Small intestine (tissue), 7 donors: ENCODE measurements around the gene FGF9. TPM values are rescaled to one million over a fixed set of nuclear protein-coding genes. Genes with fewer than 3 reads are reported as not detected.

Experiments used
- DNase-seq, 2 donors: peaks; one replicate each; pipeline versions ENCODE4 v3.0.0 to v3.0.0-alpha.2; 2013
- FAIRE-seq: peaks from 2 replicates; lab custom pipeline; 2012; peaks lifted over from hg19 to GRCh38; lab: Jason Lieb, UNC
- H3K27ac ChIP-seq, 3 donors: one replicate each; pipeline ENCODE4 v1.5.1; 2013; ENCODE audit warnings: low read length in 2 of 3, mild to moderate bottlenecking in 2 of 3, control low read depth in 1 of 3, inconsistent platforms in 1 of 3, low read depth in 1 of 3, moderate library complexity in 1 of 3
- H3K27me3 ChIP-seq, 3 donors: one replicate each; pipeline ENCODE4 v1.6.1; 2013; ENCODE audit warnings: low read length in 3 of 3, inconsistent platforms in 1 of 3; ENCODE audit not compliant: control insufficient read depth in 3 of 3, insufficient read depth in 3 of 3
- H3K36me3 ChIP-seq, 3 donors: one replicate each; pipeline ENCODE4 v1.6.1; 2013; ENCODE audit warnings: low read length in 3 of 3, inconsistent platforms in 1 of 3, low read depth in 1 of 3, mild to moderate bottlenecking in 1 of 3, moderate library complexity in 1 of 3; ENCODE audit not compliant: control insufficient read depth in 3 of 3, insufficient read depth in 2 of 3
- H3K4me1 ChIP-seq, 3 donors: one replicate each; pipeline ENCODE4 v1.6.1; 2013; ENCODE audit warnings: low read length in 2 of 3, inconsistent platforms in 1 of 3, low read depth in 1 of 3, mild to moderate bottlenecking in 1 of 3, moderate library complexity in 1 of 3; ENCODE audit not compliant: control insufficient read depth in 3 of 3, insufficient read depth in 2 of 3
- H3K4me3 ChIP-seq, 3 donors: one replicate each; pipeline ENCODE4 v1.5.1; 2013; ENCODE audit warnings: low read length in 3 of 3, control low read depth in 1 of 3, inconsistent platforms in 1 of 3, low read depth in 1 of 3, mild to moderate bottlenecking in 1 of 3, moderate library complexity in 1 of 3
- H3K9me3 ChIP-seq, 2 donors: one replicate each; pipeline ENCODE4 v1.6.1; 2013; ENCODE audit warnings: low read depth in 1 of 2, low read length in 1 of 2; ENCODE audit not compliant: control insufficient read depth in 2 of 2, insufficient read depth in 1 of 2
- WGBS, 3 donors: extraction: QIAGEN DNeasy Blood & Tissue Kit; methylation state at CpG; one replicate each; pipeline ENCODE4 v1.1.7; 2013; 5-methylcytosine and 5-hydroxymethylcytosine counted together
- polyA plus RNA-seq, 4 donors: library from polyadenylated mRNA; stranded (reverse) in 3 of 4; unstranded in 1 of 4; fragments of 200-250 nt in 3 of 4; fragments of 120-200 nt in 1 of 4; gene quantifications; one replicate each; pipeline versions ENCODE4 v1.2.1 to v1.2.3, GENCODE V29; 2013
- donor health status: healthy with polysubstance abuse.
- donor health status: control.
- donor health status: control.
- donor health status: Bipolar disorder and iron deficiency.
- donor health status: healthy.

The FGF9 gene
- polyA plus RNA-seq, 4 donors = 0.22 to 15.2 (median 0.34) TPM

- H3K4me1 ChIP-seq = peaks cover 3 to 10% (median 4%) of the 10 kb centered on the region in 3 donors
- FAIRE-seq = no peak
- no peaks in the 10 kb centered on the region for H3K36me3 ChIP-seq
- WGBS, 3 donors = 2% methylated on average over 15 of the region's 15 CpGs
- peak overlapping the region in 2 of 3 donors; percentile 62 to 84 for H3K4me3 ChIP-seq
- peak; percentile 18 to 46 for DNase-seq
- peak overlapping the region in 1 of 3 donors; percentile 78 for H3K27ac ChIP-seq
- H3K9me3 ChIP-seq = no peaks in the 10 kb centered on the region
- H3K27me3 ChIP-seq = peaks cover 0 to 14% (median 13%) of the 10 kb centered on the region in 3 donors
These were observed 880 bp downstream of the FGF9 start for GRCh38 chr13:21671620-21672286.

GRCh38 chr13:21672287-21672680 lies 1.4 kb downstream of the FGF9 start:
- Histone ChIP-seq H3K4me3 (peak overlapping the region in 2 of 3 donors; percentile 7 to 84), H3K9me3 (no peaks in the 10 kb centered on the region), H3K36me3 (no peaks in the 10 kb centered on the region), H3K27ac (peak overlapping the region in 1 of 3 donors; percentile 87), H3K27me3 (peaks cover 0 to 14% (median 14%) of the 10 kb centered on the region in 3 donors), H3K4me1 (peaks cover 3 to 14% (median 4%) of the 10 kb centered on the region in 3 donors)
- 0 to 4% (median 2%) methylated on average over 4 of the region's 4 CpGs for whole genome bisulfite sequencing, 3 donors
- no peak for DNase-seq
- FAIRE-seq = no peak

- WGBS, 3 donors = 1 to 6% (median 3%) methylated on average over 24 of the region's 24 CpGs
- Histone ChIP-seq H3K27ac (peak overlapping the region in 1 of 3 donors; percentile 87), H3K36me3 (no peaks in the 10 kb centered on the region), H3K27me3 (peaks cover 0 to 14% (median 14%) of the 10 kb centered on the region in 3 donors), H3K9me3 (no peaks in the 10 kb centered on the region), H3K4me1 (peaks cover 3 to 14% (median 4%) of the 10 kb centered on the region in 3 donors), H3K4me3 (peak overlapping the region in 2 of 3 donors; percentile 58 to 84)
- FAIRE-seq (no peak), DNase-seq (peak; percentile 18 to 69)
These were observed 2.1 kb downstream of the FGF9 start for GRCh38 chr13:21672796-21673538.

- H3K4me1 ChIP-seq = peaks cover 3 to 11% (median 4%) of the 10 kb centered on the region in 3 donors
- peaks cover 0 to 15% (median 14%) of the 10 kb centered on the region in 3 donors for H3K27me3 ChIP-seq
- FAIRE-seq (no peak), DNase-seq (peak; percentile 11 to 77)
- 0 to 1% (median 1%) methylated on average over 19 to 21 of the region's 21 CpGs for WGBS, 3 donors
- peak overlapping the region in 1 of 3 donors; percentile 87 for H3K27ac ChIP-seq
- no peaks in the 10 kb centered on the region for H3K9me3 ChIP-seq
- H3K36me3 ChIP-seq = no peaks in the 10 kb centered on the region
- peak overlapping the region; percentile 24 to 84 (median 58) for H3K4me3 ChIP-seq
These were observed 2.6 kb downstream of the FGF9 start for GRCh38 chr13:21673539-21673788.

- 0 to 1% (median 1%) methylated on average over 65 to 77 of the region's 77 CpGs for WGBS, 3 donors
- no peak for FAIRE-seq
- H3K9me3 ChIP-seq = no peaks in the 10 kb centered on the region
- H3K27me3 ChIP-seq = peaks cover 0 to 16% (median 12%) of the 10 kb centered on the region in 3 donors
- H3K4me1 ChIP-seq = peaks cover 2 to 9% (median 3%) of the 10 kb centered on the region in 3 donors
- no peaks in the 10 kb centered on the region for H3K36me3 ChIP-seq
- H3K4me3 ChIP-seq = peak overlapping the region; percentile 24 to 84 (median 58)
- H3K27ac ChIP-seq = peak overlapping the region in 1 of 3 donors; percentile 89
- DNase-seq = peak; percentile 46 to 90
These were observed 3.1 kb downstream of the FGF9 start for GRCh38 chr13:21673789-21674489.

- DNase-seq (peak in 1 of 2 donors; percentile 66), FAIRE-seq (no peak)
- WGBS, 3 donors = 0 to 1% (median 0%) methylated on average over 34 to 36 of the region's 36 CpGs
- peak overlapping the region in 1 of 3 donors; percentile 89 for H3K27ac ChIP-seq
- peaks cover 0 to 16% (median 12%) of the 10 kb centered on the region in 3 donors for H3K27me3 ChIP-seq
- no peaks in the 10 kb centered on the region for H3K36me3 ChIP-seq
- H3K4me3 ChIP-seq = peak overlapping the region; percentile 18 to 84 (median 58)
- peaks cover 2 to 9% (median 3%) of the 10 kb centered on the region in 3 donors for H3K4me1 ChIP-seq
- H3K9me3 ChIP-seq = no peaks in the 10 kb centered on the region
These were observed 3.7 kb downstream of the FGF9 start for GRCh38 chr13:21674490-21675009.

GRCh38 chr13:21675095-21675991 lies 4.5 kb downstream of the FGF9 start:
- Histone ChIP-seq H3K27me3 (peaks cover 0 to 16% (median 12%) of the 10 kb centered on the region in 3 donors), H3K4me3 (peak overlapping the region; percentile 56 to 84 (median 58)), H3K4me1 (peaks cover 2 to 9% (median 3%) of the 10 kb centered on the region in 3 donors), H3K9me3 (no peaks in the 10 kb centered on the region), H3K36me3 (no peaks in the 10 kb centered on the region), H3K27ac (peak overlapping the region in 1 of 3 donors; percentile 89)
- DNase-seq = peak; percentile 40 to 77
- WGBS, 3 donors = 1% methylated on average over 50 to 62 of the region's 62 CpGs
- FAIRE-seq = no peak
